ENCODE measurements around the gene RGS7.
"Not testable (repeated sequence)": the region's sequence is repeated elsewhere in the genome, so short reads cannot be mapped to it uniquely, and the experiment has no call there.

RGS7 gene

GRCh38 chr1:240763095-240763494, 593.9 kb downstream of the RGS7 start:
- DNase-seq = not testable (repeated sequence)

GRCh38 chr1:240762471-240762987, 594.5 kb downstream of the RGS7 start:
- not testable (repeated sequence) for DNase-seq

DNA sequence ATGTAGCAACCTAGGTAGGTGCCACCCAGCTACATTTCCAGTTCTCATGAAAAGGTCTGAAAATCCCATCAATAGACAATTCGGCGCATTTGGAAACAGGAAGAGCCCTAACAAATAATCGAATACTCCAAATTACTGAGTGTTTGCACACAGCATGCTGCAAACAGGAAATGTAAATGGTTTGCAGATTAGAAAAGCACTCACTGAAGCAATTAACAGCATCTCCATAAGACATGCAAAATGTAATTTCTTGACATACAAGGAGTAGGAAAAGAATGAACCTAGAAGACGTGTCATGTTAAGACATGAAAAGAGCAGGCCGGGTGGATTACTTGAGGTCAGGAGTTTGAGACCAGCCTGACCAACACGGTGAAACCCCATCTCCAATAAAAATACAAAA, 598.2 kb downstream of the RGS7 start:
- not testable (repeated sequence) for DNase-seq

DNA sequence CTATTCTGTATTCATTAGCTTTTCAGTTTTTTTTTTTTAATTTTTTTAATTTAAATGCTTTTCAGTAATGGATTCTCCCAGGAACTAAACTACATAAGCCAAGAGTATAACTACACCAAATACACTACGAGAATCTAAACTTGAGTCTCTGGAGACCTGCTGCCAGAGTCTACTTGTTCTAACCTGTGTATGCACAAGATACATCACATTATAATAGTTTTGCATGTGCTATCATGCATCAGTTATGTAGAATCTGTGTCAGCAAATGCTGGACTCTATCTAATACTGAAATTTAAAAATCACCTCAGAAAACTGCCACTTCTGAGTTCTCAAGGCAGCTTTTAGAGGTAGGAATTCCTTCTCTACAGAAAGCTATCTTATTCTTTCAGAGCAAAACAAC, 598.7 kb downstream of the RGS7 start:
- DNase-seq = no peak

GRCh38 chr1:240747907-240748306, 609.1 kb downstream of the RGS7 start:
- no peak for DNase-seq

GRCh38 chr1:240743705-240744104, 613.3 kb downstream of the RGS7 start:
- DNase-seq = no peak

- no peak for DNase-seq
Observed at GRCh38 chr1:240739754-240740153, 617.3 kb downstream of the RGS7 start.

- DNase-seq = no peak
Observed at GRCh38 chr1:240739139-240739538, 617.9 kb downstream of the RGS7 start.

GRCh38 chr1:240737766-240738265, 619.2 kb downstream of the RGS7 start:
- no peak for DNase-seq

DNA sequence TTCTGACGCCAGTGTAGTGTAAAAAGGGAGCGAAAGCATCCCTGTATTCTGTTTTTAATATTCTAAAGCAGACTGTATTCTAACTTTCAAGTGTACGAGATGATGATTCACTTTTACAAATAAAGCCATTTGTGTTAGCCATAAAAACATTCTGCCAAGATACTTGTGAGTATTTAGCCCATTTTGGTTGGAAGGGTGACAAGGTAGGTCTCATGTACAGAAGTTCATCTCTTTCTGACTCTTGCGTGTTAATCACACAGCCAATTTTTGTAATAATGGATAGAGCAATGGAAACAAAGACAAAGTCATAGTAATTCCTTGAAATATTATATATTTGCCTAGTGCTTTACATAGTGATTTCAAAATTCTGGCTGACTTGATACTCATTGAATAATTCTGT, 619.7 kb downstream of the RGS7 start:
- no peak for DNase-seq

- not testable (repeated sequence) for DNase-seq
Observed at GRCh38 chr1:240734705-240735104, 622.3 kb downstream of the RGS7 start.

DNA sequence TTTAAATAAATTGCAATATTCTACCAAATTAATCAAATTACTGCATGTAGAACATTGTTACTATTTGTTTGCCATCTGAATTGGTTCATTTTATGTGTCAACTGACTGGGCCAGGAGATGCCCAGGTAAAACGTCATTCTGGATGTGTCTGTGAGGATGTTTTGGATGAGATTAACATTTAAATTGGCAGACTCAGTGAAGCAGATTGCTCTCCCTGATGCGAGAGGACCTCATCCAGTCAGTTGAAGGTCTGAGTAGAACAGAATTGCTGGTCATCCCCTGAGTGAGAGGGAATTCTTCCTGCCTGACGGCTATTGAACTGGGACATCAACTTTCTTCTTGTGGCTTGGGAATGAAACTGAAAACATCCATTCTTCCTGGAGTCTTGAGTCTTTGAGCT, 623.0 kb downstream of the RGS7 start:
- DNase-seq = no peak

GRCh38 chr1:240732390-240732789, 624.6 kb downstream of the RGS7 start:
- no peak for DNase-seq
